Tibial nerve (tissue), 4 donors: ENCODE results near the gene ZNF423. TPM values are rescaled to one million over a fixed set of nuclear protein-coding genes. Genes with fewer than 3 reads are reported as not detected.

ENCODE experiments used
- DNase-seq, 2 donors: peaks; one replicate each; pipeline ENCODE4 v3.0.0-alpha.2; 2019; ENCODE audit warnings: low spot score in 2 of 2
- H3K27ac ChIP-seq, 4 donors: fragments of 200-600 bp; sonication (generic) in 3 of 4; one replicate each; pipeline ENCODE4 v1.5.1; 2017 to 2019; ENCODE audit warnings: mild to moderate bottlenecking in 1 of 4
- H3K27me3 ChIP-seq, 2 donors: fragments of 200-600 bp; sonication (generic) in 1 of 2; one replicate each; pipeline versions ENCODE4 v1.5.1 to v1.6.0; 2017 to 2019
- H3K36me3 ChIP-seq, 3 donors: fragments of 200-600 bp; sonication (generic); one replicate each; pipeline ENCODE4 v1.5.1; 2018 to 2019
- H3K4me1 ChIP-seq, 4 donors: fragments of 200-600 bp; sonication (generic) in 3 of 4; one replicate each; pipeline ENCODE4 v1.5.1; 2017 to 2019
- H3K4me3 ChIP-seq, 4 donors: fragments of 200-600 bp; sonication (generic) in 3 of 4; one replicate each; pipeline ENCODE4 v1.5.1; 2017 to 2019; ENCODE audit warnings: mild to moderate bottlenecking in 1 of 4, moderate library complexity in 1 of 4
- H3K9me3 ChIP-seq, 4 donors: fragments of 200-600 bp; sonication (generic) in 3 of 4; one replicate each; pipeline ENCODE4 v1.5.1; 2017 to 2019
- EP300 ChIP-seq, 2 donors: sonication (generic); formaldehyde crosslinking; IDR thresholded peaks; one replicate each; pipeline ENCODE4 v1.6.1; 2017; ENCODE audit warnings: antibody characterized with exemption in 2 of 2, mild to moderate bottlenecking in 1 of 2
- POLR2A ChIP-seq, 2 donors: fragments of 450-650 bp; IDR thresholded peaks; one replicate each; pipeline ENCODE4 v1.6.1; 2017; ENCODE audit warnings: antibody characterized with exemption in 2 of 2, mild to moderate bottlenecking in 2 of 2, moderate library complexity in 2 of 2
- WGBS, 2 donors: methylation state at CpG; one replicate each; pipeline ENCODE4 v1.1.5; 2018; 5-methylcytosine and 5-hydroxymethylcytosine counted together
- total RNA-seq, 4 donors: library from RNA; depleted of rRNA; stranded (reverse); fragments of >200 nt; gene quantifications; one replicate each; pipeline ENCODE4 v1.1.0, GENCODE V29; 2016
- TF ChIP-seq, protein P1 (sequence below), 5 experiments: fragments of 200-600 bp in 3 of 5; fragments of 450-650 bp in 2 of 5; sonication (generic) in 3 of 5; IDR thresholded peaks; one replicate each; pipeline ENCODE4 v1.5.1; 2016 to 2019; ENCODE audit warnings: antibody characterized with exemption in 5 of 5, mild to moderate bottlenecking in 3 of 5, moderate library complexity in 2 of 5

ZNF423 gene
- total RNA-seq, 4 donors from 2014 or later: 15.9 to 20.5 (median 18.5) TPM

DNA sequence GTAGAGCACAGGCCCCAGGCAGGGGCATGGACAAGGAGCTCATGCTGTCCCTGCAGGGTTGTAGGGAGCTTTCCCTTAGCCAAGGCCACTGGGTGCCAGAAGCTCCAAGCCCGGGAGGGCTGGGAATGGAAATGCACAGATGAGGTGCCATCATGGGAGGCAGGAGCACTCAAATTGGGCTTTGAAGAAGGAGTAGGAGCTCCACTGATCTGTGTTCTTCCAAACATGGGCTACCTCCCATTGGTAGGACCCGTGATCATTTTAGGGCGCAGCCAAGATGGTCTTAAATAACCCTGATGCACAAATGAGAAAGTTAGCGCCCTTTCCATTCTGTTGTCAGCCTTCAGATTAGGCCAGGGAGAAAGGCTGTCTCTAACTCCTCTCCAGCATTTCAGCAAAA lies 201.5 kb downstream of the ZNF423 start:
- no peak for DNase-seq
- no peak overlapping the region for H3K27ac ChIP-seq
- peaks cover 0 to 3% (median 0%) of the 10 kb centered on the region in 4 donors for H3K9me3 ChIP-seq
- 94 to 97% methylated on average over 4 of the region's 4 CpGs for WGBS, 2 donors
- no peaks in the 10 kb centered on the region for H3K36me3 ChIP-seq
- no peak for TF ChIP-seq EP300 (IDR thresholded peaks at IDR 0.05)
- TF ChIP-seq, protein P1, sequence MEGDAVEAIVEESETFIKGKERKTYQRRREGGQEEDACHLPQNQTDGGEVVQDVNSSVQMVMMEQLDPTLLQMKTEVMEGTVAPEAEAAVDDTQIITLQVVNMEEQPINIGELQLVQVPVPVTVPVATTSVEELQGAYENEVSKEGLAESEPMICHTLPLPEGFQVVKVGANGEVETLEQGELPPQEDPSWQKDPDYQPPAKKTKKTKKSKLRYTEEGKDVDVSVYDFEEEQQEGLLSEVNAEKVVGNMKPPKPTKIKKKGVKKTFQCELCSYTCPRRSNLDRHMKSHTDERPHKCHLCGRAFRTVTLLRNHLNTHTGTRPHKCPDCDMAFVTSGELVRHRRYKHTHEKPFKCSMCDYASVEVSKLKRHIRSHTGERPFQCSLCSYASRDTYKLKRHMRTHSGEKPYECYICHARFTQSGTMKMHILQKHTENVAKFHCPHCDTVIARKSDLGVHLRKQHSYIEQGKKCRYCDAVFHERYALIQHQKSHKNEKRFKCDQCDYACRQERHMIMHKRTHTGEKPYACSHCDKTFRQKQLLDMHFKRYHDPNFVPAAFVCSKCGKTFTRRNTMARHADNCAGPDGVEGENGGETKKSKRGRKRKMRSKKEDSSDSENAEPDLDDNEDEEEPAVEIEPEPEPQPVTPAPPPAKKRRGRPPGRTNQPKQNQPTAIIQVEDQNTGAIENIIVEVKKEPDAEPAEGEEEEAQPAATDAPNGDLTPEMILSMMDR (IDR thresholded peaks at IDR 0.05): no peak
- H3K4me1 ChIP-seq: peaks cover 0 to 25% (median 2%) of the 10 kb centered on the region in 4 donors
- H3K27me3 ChIP-seq: no peaks in the 10 kb centered on the region
- H3K4me3 ChIP-seq: no peak overlapping the region

- peaks cover 0 to 22% (median 2%) of the 10 kb centered on the region in 4 donors for H3K4me1 ChIP-seq
- H3K36me3 ChIP-seq: no peaks in the 10 kb centered on the region
- H3K9me3 ChIP-seq: peaks cover 0 to 11% (median 0%) of the 10 kb centered on the region in 4 donors
- peak overlapping the region in 2 of 4 donors; percentile 5 to 89 for H3K27ac ChIP-seq
- TF ChIP-seq, protein P1 (IDR thresholded peaks at IDR 0.05): no peak
- TF ChIP-seq EP300 (IDR thresholded peaks at IDR 0.05) (no peak), POLR2A (IDR thresholded peaks at IDR 0.05) (no peak)
- DNase-seq: no peak
- WGBS, 2 donors: 90 to 95% methylated on average over 1 of the region's 1 CpG
- no peak overlapping the region for H3K4me3 ChIP-seq
- no peaks in the 10 kb centered on the region for H3K27me3 ChIP-seq
These were observed 202.3 kb downstream of the ZNF423 start for GRCh38 chr16:49653577-49653976.

GRCh38 chr16:49653173-49653570 lies 202.7 kb downstream of the ZNF423 start:
- no peak for DNase-seq
- peaks cover 0 to 15% (median 0%) of the 10 kb centered on the region in 4 donors for H3K9me3 ChIP-seq
- H3K27ac ChIP-seq: peak overlapping the region in 2 of 4 donors; percentile 76 to 89
- H3K36me3 ChIP-seq: no peaks in the 10 kb centered on the region
- TF ChIP-seq, protein P1 (IDR thresholded peaks at IDR 0.05): no peak
- TF ChIP-seq POLR2A (IDR thresholded peaks at IDR 0.05) (no peak), EP300 (IDR thresholded peaks at IDR 0.05) (no peak)
- no peaks in the 10 kb centered on the region for H3K27me3 ChIP-seq
- H3K4me1 ChIP-seq: peaks cover 0 to 22% (median 2%) of the 10 kb centered on the region in 4 donors
- no peak overlapping the region for H3K4me3 ChIP-seq
- WGBS, 2 donors: 41 to 47% methylated on average over 6 of the region's 6 CpGs

GRCh38 chr16:49652456-49653172 lies 203.3 kb downstream of the ZNF423 start:
- peak overlapping the region in 2 of 4 donors; percentile 18 to 21 for H3K4me3 ChIP-seq
- H3K4me1 ChIP-seq: peaks cover 0 to 22% (median 2%) of the 10 kb centered on the region in 4 donors
- 45 to 46% methylated on average over 23 of the region's 23 CpGs for WGBS, 2 donors
- TF ChIP-seq POLR2A (IDR thresholded peaks at IDR 0.05) (no peak), EP300 (IDR thresholded peaks at IDR 0.05) (peak in 1 of 2 donors; percentile 54)
- TF ChIP-seq, protein P1 (IDR thresholded peaks at IDR 0.05): no peak
- peak; percentile 46 to 57 for DNase-seq
- no peaks in the 10 kb centered on the region for H3K27me3 ChIP-seq
- H3K9me3 ChIP-seq: peaks cover 0 to 20% (median 2%) of the 10 kb centered on the region in 4 donors
- no peaks in the 10 kb centered on the region for H3K36me3 ChIP-seq
- H3K27ac ChIP-seq: peak overlapping the region; percentile 45 to 89 (median 64)

DNA sequence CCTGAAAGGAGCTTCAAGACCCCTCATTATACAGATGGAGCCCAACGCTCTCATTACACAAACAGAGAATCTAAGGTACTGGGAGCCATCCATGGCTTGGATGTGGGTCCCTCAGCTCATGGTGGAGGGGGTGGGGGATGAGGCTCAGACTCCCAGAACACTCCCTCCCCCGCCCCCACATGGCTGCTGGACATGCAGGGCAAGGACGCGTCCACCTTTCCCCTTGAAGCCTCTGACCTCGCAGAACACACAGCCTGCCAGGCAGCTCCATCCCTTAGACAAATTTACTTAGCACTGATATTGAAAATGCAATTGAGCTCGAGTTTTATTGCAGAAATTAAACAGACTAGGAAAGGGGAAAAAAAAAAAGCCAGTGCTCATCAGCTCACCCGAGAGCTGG lies 203.9 kb downstream of the ZNF423 start:
- Histone ChIP-seq H3K36me3 (no peaks in the 10 kb centered on the region), H3K27me3 (no peaks in the 10 kb centered on the region), H3K27ac (peak overlapping the region; percentile 45 to 89 (median 64)), H3K4me3 (peak overlapping the region in 2 of 4 donors; percentile 18 to 21), H3K4me1 (peaks cover 0 to 22% (median 2%) of the 10 kb centered on the region in 4 donors), H3K9me3 (peaks cover 0 to 26% (median 2%) of the 10 kb centered on the region in 4 donors)
- WGBS, 2 donors: 43 to 61% methylated on average over 6 to 7 of the region's 7 CpGs
- TF ChIP-seq POLR2A (IDR thresholded peaks at IDR 0.05): no peak
- TF ChIP-seq EP300 (IDR thresholded peaks at IDR 0.05): no peak
- TF ChIP-seq, protein P1 (IDR thresholded peaks at IDR 0.05): no peak
- DNase-seq: no peak
